Osteoblast (primary cell): Measurements from ENCODE around the gene CYTH4. TPM values are rescaled to one million over a fixed set of nuclear protein-coding genes. Genes with fewer than 3 reads are reported as not detected.

ENCODE experiments used
- DNase-seq: peaks from one replicate; pipeline ENCODE4 v3.0.0; 2011; ENCODE audit warnings: low spot score, mixed read lengths; ENCODE audit not compliant: insufficient read length; ENCODE audit errors: missing footprints
- H2AFZ ChIP-seq: 2 replicates; pipeline ENCODE4 v1.6.0; 2011; ENCODE audit warnings: mild to moderate bottlenecking, low read length
- H3K27ac ChIP-seq: 2 replicates; pipeline ENCODE4 v1.5.1; 2011; ENCODE audit warnings: mild to moderate bottlenecking, low read depth, low read length, moderate library complexity
- H3K27me3 ChIP-seq: 2 replicates; pipeline ENCODE4 v1.6.0; 2012; ENCODE audit warnings: mild to moderate bottlenecking, control low read depth, inconsistent platforms, low read length, moderate library complexity; ENCODE audit not compliant: insufficient read depth
- H3K36me3 ChIP-seq: 2 replicates; pipeline ENCODE4 v1.5.1; 2011; ENCODE audit warnings: mild to moderate bottlenecking, low read length, control low read depth, moderate library complexity; ENCODE audit not compliant: insufficient read depth
- H3K4me1 ChIP-seq: 2 replicates; pipeline ENCODE4 v1.5.1; 2011; ENCODE audit warnings: mild to moderate bottlenecking, low read length, control low read depth, moderate library complexity; ENCODE audit not compliant: insufficient read depth
- H3K4me2 ChIP-seq: 2 replicates; pipeline ENCODE4 v1.6.0; 2011; ENCODE audit warnings: mild to moderate bottlenecking, low read length; ENCODE audit not compliant: insufficient read depth
- H3K4me3 ChIP-seq: fragments of 200-600 bp; sonication (generic); 3 replicates; pipeline ENCODE4 v1.5.1; 2012; ENCODE audit warnings: mild to moderate bottlenecking, low read length, inconsistent platforms; ENCODE audit not compliant: insufficient read depth
- H3K79me2 ChIP-seq: 2 replicates; pipeline ENCODE4 v1.6.0; 2012; ENCODE audit warnings: mild to moderate bottlenecking, low read length, control low read depth, inconsistent platforms; ENCODE audit not compliant: insufficient read depth
- H3K9me3 ChIP-seq: 2 replicates; pipeline ENCODE4 v1.5.1; 2011; ENCODE audit warnings: low read depth, low read length, control low read depth
- H4K20me1 ChIP-seq: 2 replicates; pipeline ENCODE4 v1.6.0; 2012; ENCODE audit warnings: mild to moderate bottlenecking, low read length, control low read depth; ENCODE audit not compliant: insufficient read depth
- total RNA-seq: library from RNA; depleted of rRNA; stranded (reverse); fragments of >200 nt; gene quantifications from 2 replicates; pipeline ENCODE4 v1.2.3, GENCODE V29; 2012
- TF ChIP-seq, protein P1 (sequence below): IDR thresholded peaks from 2 replicates; pipeline ENCODE4 v1.5.1; 2011; ENCODE audit warnings: mild to moderate bottlenecking, low read depth, low read length, moderate library complexity; ENCODE audit errors: extremely low read depth

Gene CYTH4
- total RNA-seq, 1 donor, result 0.72 TPM

DNA sequence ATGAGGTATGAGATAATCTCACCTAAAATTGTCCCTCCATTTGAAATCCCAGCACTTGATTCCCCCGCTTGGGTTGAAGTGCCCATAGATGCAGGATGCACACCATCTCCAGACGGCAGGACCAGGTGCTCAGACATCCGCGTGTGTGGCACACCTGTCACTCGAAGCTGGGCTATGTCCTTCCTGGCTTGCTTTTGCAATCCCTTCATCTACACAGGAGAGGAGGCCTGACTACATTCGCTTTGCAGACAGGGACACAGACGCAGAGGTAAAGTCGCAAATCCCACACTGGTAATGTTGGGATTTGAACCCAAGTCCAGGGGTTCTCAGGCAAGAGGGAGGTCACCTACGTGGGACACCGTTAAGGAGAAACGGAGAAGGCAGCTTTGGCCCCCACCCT lies 7.2 kb upstream of the CYTH4 start:
- no peak overlapping the region for H3K27ac ChIP-seq
- peaks cover 22% of the 10 kb centered on the region for H3K4me1 ChIP-seq
- H3K36me3 ChIP-seq, result no peaks in the 10 kb centered on the region
- H3K4me2 ChIP-seq, result no peak overlapping the region
- TF ChIP-seq, protein P1, sequence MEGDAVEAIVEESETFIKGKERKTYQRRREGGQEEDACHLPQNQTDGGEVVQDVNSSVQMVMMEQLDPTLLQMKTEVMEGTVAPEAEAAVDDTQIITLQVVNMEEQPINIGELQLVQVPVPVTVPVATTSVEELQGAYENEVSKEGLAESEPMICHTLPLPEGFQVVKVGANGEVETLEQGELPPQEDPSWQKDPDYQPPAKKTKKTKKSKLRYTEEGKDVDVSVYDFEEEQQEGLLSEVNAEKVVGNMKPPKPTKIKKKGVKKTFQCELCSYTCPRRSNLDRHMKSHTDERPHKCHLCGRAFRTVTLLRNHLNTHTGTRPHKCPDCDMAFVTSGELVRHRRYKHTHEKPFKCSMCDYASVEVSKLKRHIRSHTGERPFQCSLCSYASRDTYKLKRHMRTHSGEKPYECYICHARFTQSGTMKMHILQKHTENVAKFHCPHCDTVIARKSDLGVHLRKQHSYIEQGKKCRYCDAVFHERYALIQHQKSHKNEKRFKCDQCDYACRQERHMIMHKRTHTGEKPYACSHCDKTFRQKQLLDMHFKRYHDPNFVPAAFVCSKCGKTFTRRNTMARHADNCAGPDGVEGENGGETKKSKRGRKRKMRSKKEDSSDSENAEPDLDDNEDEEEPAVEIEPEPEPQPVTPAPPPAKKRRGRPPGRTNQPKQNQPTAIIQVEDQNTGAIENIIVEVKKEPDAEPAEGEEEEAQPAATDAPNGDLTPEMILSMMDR, result no peak
- H4K20me1 ChIP-seq, result no peaks in the 10 kb centered on the region
- H2AFZ ChIP-seq, result no peak overlapping the region
- H3K4me3 ChIP-seq, result no peak overlapping the region
- no peaks in the 10 kb centered on the region for H3K79me2 ChIP-seq
- no peaks in the 10 kb centered on the region for H3K27me3 ChIP-seq
- peak; percentile 80 for DNase-seq
- no peaks in the 10 kb centered on the region for H3K9me3 ChIP-seq

DNA sequence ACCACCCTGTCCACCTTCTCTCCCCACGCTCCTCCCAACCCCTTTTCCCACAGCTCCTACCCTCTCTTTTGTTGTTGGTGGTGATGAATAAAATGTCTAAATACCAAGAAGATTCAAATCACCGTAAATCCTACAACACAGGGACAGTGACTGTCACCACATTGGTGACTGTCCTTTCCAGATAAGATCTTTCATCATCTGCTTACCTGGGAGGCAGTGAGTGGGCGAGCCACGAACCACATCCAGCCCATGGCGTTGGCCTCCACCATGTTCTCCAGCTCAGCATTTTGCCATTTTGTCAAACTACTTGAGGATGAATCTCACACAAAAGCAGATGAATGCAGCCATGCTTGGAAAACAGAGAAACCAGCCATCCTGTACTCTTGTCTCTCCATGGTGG lies 6.7 kb upstream of the CYTH4 start:
- H3K4me2 ChIP-seq, result no peak overlapping the region
- H3K27ac ChIP-seq, result no peak overlapping the region
- peaks cover 22% of the 10 kb centered on the region for H3K4me1 ChIP-seq
- no peak overlapping the region for H2AFZ ChIP-seq
- no peak for DNase-seq
- H3K36me3 ChIP-seq, result no peaks in the 10 kb centered on the region
- no peaks in the 10 kb centered on the region for H3K27me3 ChIP-seq
- no peaks in the 10 kb centered on the region for H4K20me1 ChIP-seq
- no peaks in the 10 kb centered on the region for H3K79me2 ChIP-seq
- TF ChIP-seq, protein P1, result no peak
- no peaks in the 10 kb centered on the region for H3K9me3 ChIP-seq
- H3K4me3 ChIP-seq, result no peak overlapping the region

DNA sequence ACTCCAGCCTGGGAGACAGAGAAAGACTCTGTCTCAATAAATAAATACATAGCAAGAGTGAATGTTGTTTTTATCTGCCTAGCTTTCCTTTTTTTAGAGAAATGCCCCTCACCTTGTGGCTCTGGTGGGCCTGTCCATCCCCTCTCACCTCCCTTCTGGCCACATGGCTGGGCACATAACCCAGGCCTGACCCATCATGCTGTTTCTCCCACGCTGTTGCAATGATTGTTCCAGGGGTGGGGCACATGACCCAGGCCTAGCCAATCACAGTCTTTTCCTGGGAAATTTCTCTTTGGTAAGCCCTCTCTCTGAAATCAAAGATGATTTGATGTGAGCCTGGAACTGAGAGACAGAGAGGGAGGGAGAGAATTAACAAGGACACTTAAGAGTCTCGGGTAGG lies 5.5 kb upstream of the CYTH4 start:
- peaks cover 19% of the 10 kb centered on the region for H3K4me1 ChIP-seq
- H2AFZ ChIP-seq, result no peak overlapping the region
- H3K27me3 ChIP-seq, result no peaks in the 10 kb centered on the region
- no peak overlapping the region for H3K4me3 ChIP-seq
- TF ChIP-seq, protein P1, result no peak
- no peaks in the 10 kb centered on the region for H3K9me3 ChIP-seq
- H3K36me3 ChIP-seq, result no peaks in the 10 kb centered on the region
- H3K4me2 ChIP-seq, result no peak overlapping the region
- no peaks in the 10 kb centered on the region for H3K79me2 ChIP-seq
- peak; percentile 86 for DNase-seq
- H3K27ac ChIP-seq, result no peak overlapping the region
- no peaks in the 10 kb centered on the region for H4K20me1 ChIP-seq

DNA sequence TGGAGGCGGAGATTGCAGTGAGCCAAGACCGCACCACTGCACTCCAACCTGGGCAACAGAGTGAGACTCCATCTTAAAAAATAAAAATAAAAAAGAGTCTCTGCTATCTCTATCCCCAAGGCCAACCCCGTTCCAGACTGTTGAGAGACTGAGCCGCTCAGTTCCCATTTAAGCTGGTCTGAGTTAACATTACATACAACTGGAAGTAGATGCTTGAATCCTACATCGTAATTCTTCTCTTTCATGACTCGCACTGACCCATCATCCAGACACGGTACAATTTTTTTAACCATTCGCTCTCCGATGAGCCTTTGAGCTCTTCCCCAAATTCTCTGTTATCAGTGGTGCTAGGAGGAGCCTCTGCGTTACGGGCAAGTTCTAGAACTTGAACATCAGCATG lies 4.9 kb upstream of the CYTH4 start:
- Histone ChIP-seq H4K20me1 (no peaks in the 10 kb centered on the region), H3K27ac (no peak overlapping the region), H3K36me3 (no peaks in the 10 kb centered on the region), H3K4me2 (no peak overlapping the region), H2AFZ (no peak overlapping the region), H3K4me3 (no peak overlapping the region), H3K27me3 (no peaks in the 10 kb centered on the region), H3K79me2 (no peaks in the 10 kb centered on the region), H3K4me1 (peaks cover 13% of the 10 kb centered on the region), H3K9me3 (no peaks in the 10 kb centered on the region)
- DNase-seq, result peak; percentile 64
- TF ChIP-seq, protein P1, result no peak
